CD4-positive, alpha-beta T cell treated with Interleukin-17A for 4 hours (primary cell): ENCODE results near the gene LAMTOR4.
"Not testable (repeated sequence)": the region's sequence is repeated elsewhere in the genome, so short reads cannot be mapped to it uniquely, and the experiment has no call there.

Source experiments
- DNase-seq: peaks from one replicate; pipeline ENCODE4 v3.0.0-alpha.2; 2020; ENCODE audit warnings: mixed read lengths

LAMTOR4 gene

DNA sequence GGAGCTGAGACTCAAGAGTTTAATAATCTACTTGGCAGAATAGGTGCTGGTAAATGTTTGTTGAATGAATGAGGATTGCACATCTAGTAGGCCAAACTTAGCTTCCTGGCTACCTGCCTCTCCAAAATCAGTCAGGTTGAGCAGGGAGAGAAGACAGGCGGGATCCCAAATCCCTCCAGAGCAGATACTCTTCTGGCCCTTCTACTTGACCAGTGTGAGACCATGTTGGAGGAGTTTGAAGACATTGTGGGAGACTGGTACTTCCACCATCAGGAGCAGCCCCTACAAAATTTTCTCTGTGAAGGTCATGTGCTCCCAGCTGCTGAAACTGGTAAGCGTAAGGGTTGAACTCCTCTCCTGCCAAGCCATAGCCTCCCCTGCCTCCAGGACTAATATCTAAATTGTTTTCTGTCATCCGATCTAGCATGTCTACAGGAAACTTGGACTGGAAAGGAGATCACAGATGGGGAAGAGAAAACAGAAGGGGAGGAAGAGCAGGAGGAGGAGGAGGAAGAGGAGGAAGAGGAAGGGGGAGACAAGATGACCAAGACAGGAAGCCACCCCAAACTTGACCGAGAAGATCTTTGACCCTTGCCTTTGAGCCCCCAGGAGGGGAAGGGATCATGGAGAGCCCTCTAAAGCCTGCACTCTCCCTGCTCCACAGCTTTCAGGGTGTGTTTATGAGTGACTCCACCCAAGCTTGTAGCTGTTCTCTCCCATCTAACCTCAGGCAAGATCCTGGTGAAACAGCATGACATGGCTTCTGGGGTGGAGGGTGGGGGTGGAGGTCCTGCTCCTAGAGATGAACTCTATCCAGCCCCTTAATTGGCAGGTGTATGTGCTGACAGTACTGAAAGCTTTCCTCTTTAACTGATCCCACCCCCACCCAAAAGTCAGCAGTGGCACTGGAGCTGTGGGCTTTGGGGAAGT, 24.2 kb upstream of the LAMTOR4 start:
- no peak for DNase-seq

DNA sequence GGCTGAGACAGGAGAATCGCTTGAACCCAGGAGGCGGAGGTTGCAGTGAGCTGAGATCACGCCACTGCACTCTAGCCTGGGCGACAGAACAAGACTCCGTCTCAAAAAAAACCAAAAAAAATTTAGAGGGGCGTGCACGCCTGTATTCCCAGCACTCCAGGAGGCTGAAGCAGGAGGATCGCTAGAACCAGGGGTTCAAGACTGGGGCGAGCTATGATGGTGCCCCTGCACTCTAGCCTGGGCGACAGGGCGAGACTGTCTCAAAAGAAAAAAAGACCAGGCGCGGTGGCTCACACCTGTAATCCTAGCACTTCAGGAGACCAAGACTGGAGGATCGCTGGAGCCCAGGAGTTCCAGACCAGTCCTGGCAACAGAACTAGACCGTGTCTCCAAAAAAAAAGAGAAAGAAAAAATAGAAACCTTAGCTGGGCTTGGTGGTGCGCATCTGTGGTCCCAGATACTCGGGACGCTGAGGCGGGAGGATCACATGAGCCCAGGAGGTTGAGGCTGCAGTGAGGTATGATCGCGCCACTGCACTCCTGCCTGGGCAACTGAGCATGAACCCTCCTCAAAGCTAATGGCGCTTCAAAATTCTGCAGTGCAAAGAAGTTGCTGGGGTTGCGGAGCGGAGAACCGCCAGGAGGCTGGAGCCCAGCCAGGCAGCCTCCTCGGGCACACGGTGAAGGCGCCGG, 22.3 kb upstream of the LAMTOR4 start:
- no peak for DNase-seq

DNA sequence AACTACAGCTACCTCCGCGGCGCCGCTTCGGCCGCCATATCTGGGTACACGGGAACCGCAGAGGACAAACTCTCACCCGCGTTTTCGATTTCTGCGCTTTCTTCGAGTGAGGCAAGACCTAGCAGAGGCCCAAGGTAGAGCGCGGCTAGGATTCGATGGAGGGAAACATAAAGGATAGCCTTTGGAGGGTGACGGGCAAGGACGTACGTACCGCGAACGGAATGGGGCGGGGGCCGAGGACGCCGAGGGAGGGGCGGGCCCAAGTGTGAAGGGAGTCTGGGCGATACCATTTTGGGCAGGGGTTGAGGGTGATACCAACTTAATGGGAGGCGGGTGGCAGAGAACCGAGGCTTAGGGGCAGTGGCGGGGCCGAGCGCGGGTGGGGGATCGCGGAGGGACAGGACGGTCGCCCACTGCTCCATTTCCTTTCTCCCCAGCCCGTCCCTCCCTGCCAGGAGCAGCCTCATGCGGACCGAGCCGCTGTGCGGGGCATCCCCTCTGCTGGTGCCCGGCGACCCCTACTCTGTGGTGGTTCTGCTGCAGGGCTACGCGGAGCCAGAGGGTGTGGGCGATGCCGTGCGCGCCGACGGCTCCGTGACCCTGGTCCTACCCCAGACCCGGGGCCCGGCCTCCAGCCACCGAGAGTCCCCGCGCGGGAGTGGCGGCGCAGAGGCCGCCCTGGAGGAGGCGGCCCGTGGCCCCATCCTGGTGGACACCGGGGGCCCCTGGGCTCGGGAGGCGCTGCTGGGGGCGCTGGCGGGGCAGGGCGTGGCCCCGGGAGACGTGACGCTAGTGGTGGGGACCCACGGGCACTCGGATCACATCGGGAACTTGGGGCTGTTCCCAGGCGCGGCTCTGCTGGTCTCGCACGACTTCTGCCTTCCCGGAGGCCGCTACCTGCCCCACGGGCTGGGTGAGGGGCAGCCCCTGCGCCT, 21.5 kb upstream of the LAMTOR4 start, which contains the start of gene MBLAC1:
Gene MBLAC1, plus strand, starts transcription at position 37 of the 935 bp plus-strand sequence. Its CDS starts 429 bp downstream, at position 466.
- DNase-seq = peak; percentile 94

DNA sequence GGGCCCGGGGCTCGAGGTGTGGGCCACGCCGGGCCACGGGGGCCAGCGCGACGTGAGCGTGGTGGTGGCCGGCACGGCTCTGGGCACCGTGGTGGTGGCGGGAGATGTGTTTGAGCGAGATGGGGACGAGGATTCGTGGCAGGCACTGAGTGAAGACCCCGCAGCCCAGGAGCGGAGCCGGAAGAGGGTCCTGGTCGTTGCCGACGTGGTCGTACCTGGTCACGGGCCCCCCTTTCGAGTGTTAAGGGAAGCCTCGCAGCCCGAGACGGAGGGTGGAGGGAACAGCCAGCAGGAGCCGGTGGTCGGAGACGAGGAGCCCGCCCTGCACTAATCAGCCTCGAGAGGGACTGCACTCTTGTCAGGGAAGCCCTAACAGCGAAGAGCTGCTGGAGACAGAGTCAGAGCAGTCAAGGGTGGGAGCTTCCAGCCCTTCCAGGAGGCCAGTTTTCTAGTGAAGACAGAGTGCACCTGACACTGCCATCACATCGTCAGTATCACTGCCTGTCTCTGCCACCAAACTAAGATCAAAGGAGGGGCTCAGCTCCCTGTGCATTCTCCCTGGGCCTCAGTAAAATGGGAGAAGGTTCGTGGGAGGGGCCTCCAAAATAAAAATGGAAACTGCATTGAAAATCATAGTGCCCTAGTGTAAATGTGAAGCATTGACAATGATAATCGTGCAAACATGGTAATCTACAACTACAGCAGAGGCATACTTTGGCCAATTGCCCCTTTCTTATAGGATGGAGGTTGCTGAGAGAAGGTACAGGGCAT, 20.7 kb upstream of the LAMTOR4 start:
- peak; percentile 45 for DNase-seq

DNA sequence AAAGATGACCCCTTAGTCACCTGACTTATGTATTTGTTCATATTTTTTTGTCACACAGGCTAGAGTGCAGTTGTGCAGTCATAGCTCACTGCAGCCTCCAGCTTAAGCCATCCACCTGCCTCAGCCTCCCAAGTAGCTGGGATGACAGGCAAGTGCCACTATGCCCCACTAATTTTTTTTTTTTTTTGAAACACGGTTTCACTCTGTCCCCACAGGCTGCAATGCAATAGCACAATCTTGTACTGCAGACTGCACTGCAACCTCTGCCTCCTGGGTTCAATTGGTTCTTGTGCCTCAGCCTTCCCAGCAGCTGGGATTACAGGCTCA, 20.1 kb upstream of the LAMTOR4 start:
- DNase-seq = no peak

DNA sequence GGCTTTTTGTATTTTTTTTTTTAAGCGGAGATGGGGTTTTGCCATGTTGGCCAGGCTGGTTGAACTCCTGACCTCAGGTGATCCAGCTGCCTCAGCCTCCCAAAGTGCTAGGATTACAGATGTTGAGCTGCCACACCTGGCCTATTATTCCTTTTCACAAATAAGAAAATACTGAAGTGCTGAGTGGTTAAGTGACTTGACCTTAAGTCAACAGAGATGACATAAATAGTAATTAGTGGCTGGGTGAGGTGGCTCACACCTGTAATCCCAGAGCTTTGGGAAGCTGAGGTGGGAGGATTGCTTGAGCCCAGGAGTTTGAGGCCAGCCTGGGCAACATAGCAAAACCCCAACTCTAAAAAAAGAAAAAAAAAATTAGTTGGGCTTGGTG, 18.5 kb upstream of the LAMTOR4 start:
- not testable (repeated sequence) for DNase-seq

DNA sequence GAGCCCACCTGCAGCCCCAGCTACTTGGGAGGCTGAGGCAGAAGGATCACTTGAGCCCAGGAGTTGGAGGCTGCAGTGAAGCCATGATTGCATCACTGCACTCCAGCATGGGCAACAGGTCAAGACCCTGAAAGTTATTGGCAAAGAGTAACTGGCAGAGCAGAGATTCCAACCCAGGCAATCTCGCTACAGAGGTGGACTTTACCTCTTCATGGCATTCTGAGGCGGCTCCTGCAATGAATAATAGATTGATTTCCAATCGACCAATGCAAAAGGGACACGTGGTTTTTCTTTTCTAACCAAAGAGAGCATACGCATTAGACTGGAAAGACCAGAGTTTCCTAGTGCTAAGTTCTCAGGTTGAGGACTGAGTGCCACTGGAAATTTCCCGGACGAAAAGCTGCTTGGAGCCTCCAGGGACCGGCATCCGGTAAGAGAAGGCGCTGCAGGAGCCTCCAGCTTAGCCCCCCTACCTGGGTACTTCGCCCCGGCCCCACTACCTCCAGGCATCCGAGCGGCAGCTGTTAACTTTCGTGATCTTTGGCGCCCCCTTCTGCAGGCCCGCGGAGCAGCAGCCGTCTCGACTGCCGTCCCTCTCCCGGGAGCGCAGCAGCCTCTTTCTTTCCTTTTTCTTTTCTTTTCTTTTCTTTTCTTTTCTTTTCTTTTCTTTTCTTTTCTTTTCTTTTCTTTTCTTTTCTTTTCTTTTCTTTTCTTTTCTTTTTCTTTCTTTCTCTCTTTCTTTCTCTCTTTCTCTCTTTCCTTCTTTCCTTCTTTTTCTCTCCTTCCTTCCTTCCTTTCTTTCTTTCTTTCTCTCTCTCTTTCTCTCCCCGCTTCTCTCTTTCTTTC, 17.9 kb upstream of the LAMTOR4 start:
- peak; percentile 92 for DNase-seq

DNA sequence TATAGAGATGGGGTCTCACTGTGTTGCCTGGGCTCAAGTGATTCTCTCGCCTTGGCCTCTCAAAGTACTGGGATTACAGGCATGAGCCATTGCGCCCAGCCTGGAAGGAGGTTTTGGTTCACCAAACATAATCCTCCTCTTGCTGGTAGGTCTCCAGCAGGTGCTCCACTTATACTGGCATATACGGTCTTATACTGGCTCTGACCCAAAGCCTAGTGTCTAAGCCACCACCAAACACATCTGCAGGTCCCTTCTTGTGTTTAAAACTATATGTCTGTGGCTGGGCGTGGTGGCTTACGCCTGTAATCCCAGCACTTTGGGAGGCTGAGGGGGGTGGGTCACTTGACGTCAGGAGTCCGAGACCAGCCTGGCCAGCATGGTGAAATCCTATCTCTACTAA, 16.6 kb upstream of the LAMTOR4 start:
- DNase-seq = no peak

DNA sequence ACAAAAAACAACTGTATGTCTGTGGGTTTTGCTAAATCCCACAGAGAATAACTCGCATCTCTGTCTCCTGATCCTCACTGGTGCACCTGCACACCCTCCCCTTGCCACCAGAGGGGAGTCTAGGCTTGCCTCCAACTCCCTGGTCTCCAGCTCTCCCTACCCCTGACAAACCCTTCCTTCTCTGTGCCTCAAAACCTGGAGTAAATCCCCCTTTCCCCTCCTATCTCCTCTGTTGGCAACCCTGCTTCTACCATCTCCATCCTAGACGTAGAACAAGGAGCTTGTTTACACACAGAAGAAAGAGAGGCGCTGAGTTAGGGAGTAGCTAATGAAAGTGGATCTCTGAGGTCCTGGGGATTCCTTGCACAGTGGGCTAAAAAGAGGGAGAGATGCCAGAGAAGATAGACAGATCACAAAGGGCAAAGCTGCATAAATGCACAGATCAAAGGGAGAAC, 16.0 kb upstream of the LAMTOR4 start:
- DNase-seq = peak; percentile 79

DNA sequence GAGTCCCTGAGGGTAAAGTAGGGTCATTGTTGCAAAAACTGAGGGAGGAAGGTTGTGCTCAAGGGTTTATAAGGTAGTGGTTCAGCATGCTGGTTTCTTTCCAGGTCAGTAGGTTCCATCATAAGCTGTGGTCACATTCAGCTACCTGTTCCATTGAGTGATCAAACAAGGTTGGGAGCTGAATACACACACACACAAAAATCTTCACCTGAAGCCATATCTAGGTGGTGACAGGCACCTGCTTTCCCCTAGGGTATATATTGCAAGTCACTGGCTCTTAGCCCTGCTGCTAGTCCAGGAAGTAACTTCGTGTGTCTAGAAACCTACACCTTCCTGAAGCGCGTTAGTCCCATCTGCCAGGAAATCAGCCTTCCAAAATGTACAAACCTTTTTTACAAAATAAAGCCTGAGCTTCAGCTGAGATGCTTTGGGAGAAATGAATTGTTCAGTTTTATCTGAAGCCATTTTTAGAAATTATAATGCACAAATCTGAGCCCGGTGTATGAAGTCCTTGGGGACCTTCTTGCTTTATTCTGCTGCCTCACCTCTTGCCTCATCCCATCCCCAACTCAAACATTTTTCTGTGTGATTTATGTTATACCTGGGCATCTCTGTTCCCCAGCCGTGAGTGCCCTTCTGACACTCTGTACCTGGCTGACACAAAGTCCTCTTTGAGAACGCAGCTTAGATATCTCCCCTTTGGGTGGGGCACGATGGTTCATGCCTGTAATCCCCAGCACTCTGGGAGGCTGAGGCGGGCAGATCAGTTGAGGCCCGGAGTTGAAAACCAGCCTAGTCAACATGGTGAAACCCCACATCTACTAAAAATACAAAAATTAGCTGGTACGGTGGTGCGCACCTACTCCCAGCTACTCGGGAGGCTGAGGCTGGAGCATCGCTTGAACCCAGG, 10.6 kb upstream of the LAMTOR4 start:
- DNase-seq = peak; percentile 36

DNA sequence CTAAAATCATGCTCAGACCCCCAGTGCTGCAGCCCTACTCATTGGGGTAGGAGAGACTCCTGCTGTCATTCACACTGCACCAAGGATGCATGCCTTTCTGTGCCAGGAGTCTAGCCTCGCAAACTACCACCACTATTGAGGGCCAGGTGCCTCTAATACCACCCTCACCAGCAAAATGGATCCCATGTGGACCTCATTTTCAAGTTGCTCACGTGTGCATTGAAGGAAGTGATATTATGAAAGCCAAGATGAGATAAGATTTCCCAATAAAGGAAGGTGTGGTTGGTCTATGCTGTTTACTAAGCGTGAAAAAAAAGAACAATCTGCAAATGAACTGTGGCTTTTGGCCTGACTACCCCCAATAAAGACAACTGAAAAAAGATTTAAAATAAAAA, 7.2 kb upstream of the LAMTOR4 start:
- DNase-seq = no peak

DNA sequence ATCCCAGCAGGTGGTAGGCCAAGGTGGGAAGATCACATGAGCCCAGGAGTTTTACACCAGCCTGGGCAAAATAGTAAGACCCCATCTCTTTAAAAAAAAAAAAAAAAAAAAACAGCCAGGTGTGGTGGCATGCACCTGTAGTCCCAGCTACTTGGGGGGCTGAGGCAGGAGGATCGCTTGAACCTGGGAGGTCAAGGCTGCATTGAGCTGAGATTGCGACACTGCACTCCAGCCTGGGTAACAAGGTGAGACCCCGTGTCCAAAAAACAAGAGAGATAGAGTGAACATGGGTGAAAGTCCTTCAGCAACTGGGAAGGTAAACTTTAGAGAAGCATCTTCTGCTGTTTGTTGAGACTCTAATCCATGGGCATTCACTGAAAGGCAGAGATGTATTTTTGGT, 6.3 kb upstream of the LAMTOR4 start:
- DNase-seq = no peak

DNA sequence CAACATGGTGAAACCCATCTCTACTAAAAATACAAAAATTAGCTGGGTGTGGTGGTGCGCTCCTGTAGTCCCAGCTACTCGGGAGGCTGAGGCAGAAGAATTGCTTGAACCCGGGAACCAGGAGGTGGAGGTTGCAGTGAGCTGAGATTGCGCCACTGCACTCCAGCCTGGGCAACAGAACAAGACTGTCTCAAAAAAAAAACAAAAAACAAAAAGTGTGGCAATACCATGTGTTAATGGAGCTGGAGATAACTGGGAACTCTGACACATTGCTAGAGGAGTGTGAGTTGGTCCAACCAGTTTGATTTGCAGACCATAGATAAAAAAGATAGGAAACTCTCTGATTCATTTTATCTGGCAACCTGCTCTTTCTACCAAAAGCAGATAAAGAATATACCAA, 2.4 kb upstream of the LAMTOR4 start:
- not testable (repeated sequence) for DNase-seq

DNA sequence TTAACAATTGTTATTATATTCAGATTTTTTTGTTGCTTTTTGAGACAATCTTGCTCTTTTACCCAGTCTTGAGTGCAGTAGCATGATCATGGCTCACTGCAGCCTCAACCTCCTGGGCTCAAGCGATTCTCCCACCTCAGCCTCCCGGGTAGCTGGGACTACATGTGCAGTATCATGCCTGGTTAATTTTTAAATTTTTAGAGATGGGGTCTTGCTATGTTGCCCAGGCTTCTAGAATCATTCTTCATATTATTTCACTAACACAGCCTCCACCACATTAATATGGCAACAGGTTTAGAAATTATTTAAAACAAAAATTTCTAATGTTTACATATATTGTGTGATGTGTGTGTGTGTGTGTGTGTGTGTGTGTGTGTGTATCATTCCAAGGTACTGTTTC, 1.4 kb upstream of the LAMTOR4 start:
- DNase-seq = no peak

DNA sequence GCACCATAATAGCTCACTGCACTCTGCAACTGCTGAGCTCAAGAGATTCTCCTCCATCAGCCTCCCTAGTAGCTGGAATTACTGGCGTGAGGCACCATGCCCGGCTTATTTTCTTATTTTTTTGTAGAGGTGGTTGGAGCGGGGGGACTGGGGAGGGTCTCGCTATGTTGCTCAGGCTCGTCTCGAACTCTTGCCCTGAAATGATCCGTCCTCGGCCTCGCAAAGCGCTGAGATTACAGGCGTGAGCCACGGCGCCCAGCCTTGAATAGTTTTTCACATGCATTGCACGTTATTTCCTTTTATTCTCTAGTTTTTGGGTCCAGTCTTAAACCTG, 526 bp upstream of the LAMTOR4 start:
- no peak for DNase-seq

DNA sequence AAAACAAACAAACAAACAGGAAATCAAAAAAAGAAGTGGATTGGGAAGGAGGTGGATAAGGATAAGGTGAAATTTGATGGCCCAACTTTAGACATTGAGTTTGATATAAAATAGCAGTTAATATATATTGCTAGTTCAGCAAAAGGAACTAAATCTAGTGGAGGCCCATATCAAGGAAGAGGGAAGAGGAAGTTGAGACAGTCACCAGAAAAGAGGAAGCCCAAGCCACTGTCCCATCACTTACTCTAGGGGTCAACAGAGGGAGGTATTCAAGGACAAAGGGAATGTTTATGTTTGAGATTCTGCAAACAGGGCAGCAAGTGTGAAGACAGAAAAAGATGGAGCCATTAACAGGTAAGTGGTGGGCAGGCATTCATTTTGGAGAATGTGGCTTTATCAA, 3.7 kb downstream of the LAMTOR4 start:
- no peak for DNase-seq

DNA sequence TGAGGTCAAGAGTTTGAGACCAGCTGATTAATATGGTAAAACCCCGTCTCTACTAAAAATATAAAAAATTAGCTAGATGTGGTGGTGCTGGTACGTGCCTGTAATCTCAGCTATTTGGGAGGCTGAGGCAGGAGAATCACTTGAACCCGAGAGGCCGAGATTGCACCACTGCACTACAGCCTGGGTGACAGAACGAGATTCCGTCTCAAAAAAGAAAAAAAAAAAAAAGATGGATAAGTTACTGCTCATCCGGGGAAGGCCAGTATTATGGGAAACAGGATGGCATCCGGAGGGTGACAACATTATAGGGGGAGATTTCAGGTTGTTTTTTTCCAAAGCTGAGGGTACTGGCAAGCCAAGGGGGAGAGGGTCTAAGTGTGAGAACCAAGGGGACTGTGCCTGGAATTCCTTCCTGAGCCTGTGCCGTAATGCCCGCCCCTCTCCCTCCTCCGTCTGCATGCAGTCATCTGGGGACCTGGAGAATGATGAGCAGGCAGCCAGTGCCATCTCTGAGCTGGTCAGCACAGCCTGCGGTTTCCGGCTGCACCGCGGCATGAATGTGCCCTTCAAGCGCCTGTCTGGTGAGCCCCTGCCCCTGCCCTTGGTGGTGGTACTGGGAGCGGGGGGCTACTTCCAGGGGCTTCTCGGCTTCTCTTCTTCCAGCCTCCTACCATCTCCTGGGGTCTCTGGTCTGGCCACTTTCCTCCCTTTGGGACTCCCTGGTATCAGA, 4.4 kb downstream of the LAMTOR4 start:
- DNase-seq = no peak

DNA sequence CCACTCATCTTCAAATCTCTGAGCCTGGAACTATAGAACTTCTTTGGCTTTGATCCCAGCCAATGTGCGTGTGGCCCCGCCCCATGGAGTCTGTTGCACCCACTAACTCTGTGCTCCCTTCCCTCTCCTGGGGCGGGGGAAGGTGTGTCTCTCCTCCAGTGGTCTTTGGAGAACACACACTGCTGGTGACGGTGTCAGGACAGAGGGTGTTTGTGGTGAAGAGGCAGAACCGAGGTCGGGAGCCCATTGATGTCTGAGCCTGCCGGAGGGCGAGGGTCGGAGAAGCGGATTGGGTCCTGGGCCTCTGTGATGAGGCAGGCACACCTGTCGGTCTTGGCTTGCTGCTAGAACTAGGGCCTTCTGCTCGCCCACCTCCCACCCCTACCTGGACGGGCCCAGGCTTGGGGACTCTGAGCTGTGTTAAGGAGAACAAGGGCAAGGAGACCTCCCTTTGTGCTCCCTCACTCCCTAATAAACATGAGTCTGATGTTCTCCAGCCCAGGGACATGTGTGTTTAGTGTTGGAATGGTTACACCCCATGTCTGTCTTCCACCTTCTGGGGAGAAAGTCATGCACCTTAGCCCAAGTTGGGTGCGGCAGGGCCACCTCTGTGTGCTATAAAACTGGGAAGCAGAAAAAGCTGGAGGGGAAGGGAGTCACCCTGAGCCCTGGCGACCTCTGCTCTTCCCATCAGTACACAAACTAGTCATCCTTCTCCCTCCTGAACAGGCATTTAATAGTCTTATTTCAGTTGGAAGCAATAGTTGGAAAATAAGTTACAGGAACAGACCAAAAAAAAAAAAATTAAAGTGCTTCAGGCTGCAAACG, 5.2 kb downstream of the LAMTOR4 start:
- no peak for DNase-seq
